ENCODE measurements around the gene DGKZ. TPM values are rescaled to one million over a fixed set of nuclear protein-coding genes. Genes with fewer than 3 reads are reported as not detected.

DGKZ gene
- total and polyA plus RNA-seq, 10 donors = 44.2 to 136 (median 97.9) TPM

- no peaks in the 10 kb centered on the region for H3K27me3 ChIP-seq (replicated peaks in 1 of 7)
- WGBS, 5 donors = 52 to 59% (median 52%) methylated on average over 16 of the region's 16 CpGs
- DNase-seq = peak; percentile 81
- no peak overlapping the region for H3K4me3 ChIP-seq
- H3K4me1 ChIP-seq = peaks cover 12 to 44% (median 23%) of the 10 kb centered on the region in 6 donors
- peak overlapping the region in 2 of 8 donors; percentile 12 to 26 for H3K27ac ChIP-seq
- H3K9me3 ChIP-seq = no peaks in the 10 kb centered on the region
- TF ChIP-seq POLR2A (IDR thresholded peaks at IDR 0.05) (no peak), CTCF (IDR thresholded peaks at IDR 0.05 in 8 of 11, conservative IDR thresholded peaks at IDR 0.05 in 3 of 11) (peak; percentile 83 to 96 (median 92))
- H3K36me3 ChIP-seq = no peaks in the 10 kb centered on the region
- intact Hi-C loops (cut with DNase I; ENCODE audit: low total_unique reads) = loop anchor here (10.0 kb wide), 1 partner anchor 350 kb away; no protein-coding TSS in a partner anchor
Observed at GRCh38 chr11:46315033-46315738, 32.1 kb upstream of the DGKZ start.

- DNase-seq = no peak
- WGBS, 5 donors = 65 to 93% (median 86%) methylated on average over 5 to 12 of the region's 12 CpGs
- Histone ChIP-seq H3K27me3 (replicated peaks in 1 of 7) (no peaks in the 10 kb centered on the region), H3K36me3 (no peaks in the 10 kb centered on the region), H3K4me1 (peaks cover 12 to 52% (median 23%) of the 10 kb centered on the region in 6 donors), H3K4me3 (no peak overlapping the region), H3K27ac (peak overlapping the region in 2 of 8 donors; percentile 12 to 26), H3K9me3 (no peaks in the 10 kb centered on the region)
- intact Hi-C loops (cut with DNase I; ENCODE audit: low total_unique reads) = loop anchor here (10.0 kb wide), 1 partner anchor 351 kb away; no protein-coding TSS in a partner anchor
- TF ChIP-seq POLR2A (IDR thresholded peaks at IDR 0.05) (no peak), POLR2AphosphoS5 (IDR thresholded peaks at IDR 0.05) (no peak), CTCF (IDR thresholded peaks at IDR 0.05 in 8 of 11, conservative IDR thresholded peaks at IDR 0.05 in 3 of 11) (no peak)
Observed at GRCh38 chr11:46315783-46316563, 31.3 kb upstream of the DGKZ start.

- Histone ChIP-seq H3K36me3 (no peaks in the 10 kb centered on the region), H3K27me3 (replicated peaks in 1 of 7) (no peaks in the 10 kb centered on the region), H3K9me3 (no peaks in the 10 kb centered on the region), H3K27ac (peak overlapping the region; percentile 8 to 84 (median 74)), H3K4me3 (peak overlapping the region in 1 of 8 donors; percentile 24), H3K4me1 (peaks cover 12 to 80% (median 26%) of the 10 kb centered on the region in 6 donors)
- WGBS, 5 donors = 67 to 75% (median 73%) methylated on average over 5 of the region's 5 CpGs
- intact Hi-C loops (cut with DNase I; ENCODE audit: low total_unique reads) = loop anchor here (10.0 kb wide), 1 partner anchor 354 kb away; no protein-coding TSS in a partner anchor
- no peak for TF ChIP-seq POLR2A (IDR thresholded peaks at IDR 0.05)
- no peak for TF ChIP-seq POLR2AphosphoS5 (IDR thresholded peaks at IDR 0.05)
- no peak for TF ChIP-seq CTCF (IDR thresholded peaks at IDR 0.05 in 8 of 11, conservative IDR thresholded peaks at IDR 0.05 in 3 of 11)
- no peak for DNase-seq
Observed at GRCh38 chr11:46319074-46319453, 28.2 kb upstream of the DGKZ start.

GRCh38 chr11:46321757-46322156 lies 25.5 kb upstream of the DGKZ start:
- WGBS, 5 donors = 44 to 76% (median 74%) methylated on average over 2 of the region's 2 CpGs
- Histone ChIP-seq H3K4me3 (no peak overlapping the region), H3K36me3 (no peaks in the 10 kb centered on the region), H3K27me3 (replicated peaks in 1 of 7) (peaks cover 0 to under 1% (median 0%) of the 10 kb centered on the region in 7 donors), H3K27ac (peak overlapping the region in 3 of 8 donors; percentile 17 to 53 (median 33)), H3K4me1 (peaks cover 12 to 70% (median 23%) of the 10 kb centered on the region in 6 donors), H3K9me3 (no peaks in the 10 kb centered on the region)
- peak in 1 of 3 donors; percentile 35 for TF ChIP-seq POLR2AphosphoS5 (IDR thresholded peaks at IDR 0.05)
- no peak for TF ChIP-seq CTCF (IDR thresholded peaks at IDR 0.05 in 8 of 11, conservative IDR thresholded peaks at IDR 0.05 in 3 of 11)
- no peak for TF ChIP-seq POLR2A (IDR thresholded peaks at IDR 0.05)
- no peak for DNase-seq
- intact Hi-C loops (cut with DNase I; ENCODE audit: low total_unique reads) = no loop called here
